Activated CD8-positive, alpha-beta memory T cell treated with anti-CD3 and anti-CD28 coated beads, Interleukin-2, amount 10 ng/mL, durations not matched to agents 7 days and 5 days (primary cell): ENCODE results near the gene HDHD3. TPM values are rescaled to one million over a fixed set of nuclear protein-coding genes. Genes with fewer than 3 reads are reported as not detected.

Experiments
- ATAC-seq: fragments of 150-1000 bp; cut with Tn5 transposase; one replicate; pipeline ENCODE4 v1.10.0; 2021; ENCODE audit warnings: moderate library complexity
- CTCF ChIA-PET: fragments of 350-600 bp; sonication (Branson Sonifier 250); formaldehyde crosslinking; loops from one replicate; lab custom pipeline; 2021; ENCODE audit warnings: antibody characterized with exemption; lab: Charles Lee
- DNase-seq: peaks from one replicate; pipeline ENCODE4 v3.0.0-alpha.2; 2020
- H3K27ac Mint-ChIP-seq: one replicate; pipeline ENCODE4 v1.8.0; 2021; ENCODE audit warnings: mild to moderate bottlenecking, mixed read lengths
- H3K27me3 Mint-ChIP-seq: one replicate; pipeline ENCODE4 v1.8.0; 2021; ENCODE audit warnings: mixed read lengths
- H3K36me3 Mint-ChIP-seq: one replicate; pipeline ENCODE4 v1.8.0; 2021; ENCODE audit warnings: mild to moderate bottlenecking, mixed read lengths
- H3K4me1 Mint-ChIP-seq: one replicate; pipeline ENCODE4 v1.8.0; 2021; ENCODE audit warnings: mixed read lengths
- H3K4me3 Mint-ChIP-seq: one replicate; pipeline ENCODE4 v1.8.0; 2021; ENCODE audit warnings: mild to moderate bottlenecking, moderate library complexity, mixed read lengths
- H3K9me3 Mint-ChIP-seq: one replicate; pipeline ENCODE4 v1.8.0; 2022; ENCODE audit warnings: low read depth, mixed read lengths
- total RNA-seq, 2 experiments: library from RNA; stranded (reverse); gene quantifications; one replicate each; pipeline ENCODE4 v1.2.3, GENCODE V29; 2021

Gene HDHD3
- total RNA-seq, 2 experiments from 2014 or later: 15.8 to 16.4 TPM

- Mint-ChIP-seq H3K4me3 (no peak overlapping the region), H3K9me3 (no peaks in the 10 kb centered on the region), H3K27ac (no peak overlapping the region), H3K36me3 (no peaks in the 10 kb centered on the region), H3K4me1 (no peaks in the 10 kb centered on the region), H3K27me3 (no peaks in the 10 kb centered on the region)
- CTCF ChIA-PET: interaction anchor here (1.3 to 1.8 kb wide), 4 partner anchors 9 to 330 kb away, joined by 3 to 5 read pairs (median 4); partner anchors contain the start of gene ALAD
- DNase-seq (no peak), ATAC-seq (no peak)
These were observed 48.6 kb downstream of the HDHD3 start for GRCh38 chr9:113328045-113328782.

GRCh38 chr9:113326230-113326629 lies 50.6 kb downstream of the HDHD3 start:
- no peak overlapping the region for H3K4me3 Mint-ChIP-seq
- CTCF ChIA-PET: interaction anchor here (1.0 to 1.8 kb wide), 2 partner anchors 51 to 331 kb away, joined by 4 to 5 read pairs; partner anchors contain the start of genes CDC26 and PRPF4
- H3K27me3 Mint-ChIP-seq: peaks cover 3% of the 10 kb centered on the region
- ATAC-seq (no peak), DNase-seq (no peak)
- H3K9me3 Mint-ChIP-seq: no peaks in the 10 kb centered on the region
- no peak overlapping the region for H3K27ac Mint-ChIP-seq
- H3K36me3 Mint-ChIP-seq: no peaks in the 10 kb centered on the region
- no peaks in the 10 kb centered on the region for H3K4me1 Mint-ChIP-seq

Other genes with a start within 250 kb of the HDHD3 start
- 1 to 10 TPM; 2.9 to 4.2 TPM for gene SLC31A2, start 226.0 kb downstream of the HDHD3 start, total RNA-seq
- gene FKBP15, start 155.7 kb downstream of the HDHD3 start, total RNA-seq: 10 to 100 TPM; 40.4 to 42.8 TPM
- 10 to 100 TPM in 1 of 2 experiments, 1 to 10 TPM in 1; 8.7 to 12.2 TPM for gene SLC31A1, start 155.4 kb downstream of the HDHD3 start, total RNA-seq
- 10 to 100 TPM; 25.6 to 33.6 TPM for gene CDC26, start 101.4 kb downstream of the HDHD3 start, total RNA-seq
- 10 to 100 TPM; 34.0 to 43.4 TPM for gene PRPF4, start 101.3 kb downstream of the HDHD3 start, total RNA-seq
- not detected for gene RNF183, start 73.6 kb downstream of the HDHD3 start, total RNA-seq
- 1 to 10 TPM; 1.1 TPM for gene WDR31, start 36.7 kb downstream of the HDHD3 start, total RNA-seq
- 1 to 10 TPM; 6.0 to 7.2 TPM for gene BSPRY, start 27.4 kb downstream of the HDHD3 start, total RNA-seq
- 10 to 100 TPM; 27.5 to 29.0 TPM for gene ALAD, start 24.3 kb upstream of the HDHD3 start, total RNA-seq
- gene POLE3, start 33.7 kb upstream of the HDHD3 start, total RNA-seq: 10 to 100 TPM; 55.0 to 72.7 TPM
- under 1 TPM; 0.16 to 0.41 TPM for gene C9orf43, start 33.8 kb upstream of the HDHD3 start, total RNA-seq
- 10 to 100 TPM; 57.1 to 76.4 TPM for gene RGS3, start 86.7 kb upstream of the HDHD3 start, total RNA-seq